Calu3 (cell line): ENCODE measurements around the gene TMC1. TPM values are rescaled to one million over a fixed set of nuclear protein-coding genes. Genes with fewer than 3 reads are reported as not detected.

Experiments used
- BruUV-seq: library from RNA; stranded (reverse); fragments of 400-500 nt; replicated peaks from 2 replicates; lab custom pipeline; 2021; lab: Mats Ljungman, UMichigan
- CTCF ChIA-PET: fragments of 300-600 bp; sonication (Branson Sonifier 250); formaldehyde crosslinking; loops from one replicate; lab custom pipeline; 2022; ENCODE audit warnings: antibody characterized with exemption; lab: Charles Lee
- DNase-seq: peaks from one replicate; pipeline ENCODE4 v3.0.0; 2022
- H3K27ac Mint-ChIP-seq: one replicate; pipeline ENCODE4 v1.8.0; 2022; ENCODE audit warnings: mixed read lengths; ENCODE audit not compliant: unreplicated experiment
- H3K27me3 Mint-ChIP-seq: one replicate; pipeline ENCODE4 v1.8.0; 2022; ENCODE audit warnings: mixed read lengths; ENCODE audit not compliant: unreplicated experiment
- H3K36me3 Mint-ChIP-seq: one replicate; pipeline ENCODE4 v1.8.0; 2022; ENCODE audit warnings: mild to moderate bottlenecking, moderate library complexity, mixed read lengths; ENCODE audit not compliant: insufficient read depth, unreplicated experiment
- H3K4me1 Mint-ChIP-seq: one replicate; pipeline ENCODE4 v1.8.0; 2022; ENCODE audit warnings: mild to moderate bottlenecking, low read depth, mixed read lengths; ENCODE audit not compliant: unreplicated experiment
- H3K4me3 Mint-ChIP-seq: one replicate; pipeline ENCODE4 v1.8.0; 2022; ENCODE audit warnings: mild to moderate bottlenecking, low read depth, moderate library complexity, mixed read lengths; ENCODE audit not compliant: unreplicated experiment
- H3K9me3 Mint-ChIP-seq: one replicate; pipeline ENCODE4 v1.8.0; 2022; ENCODE audit warnings: low read depth, mixed read lengths; ENCODE audit not compliant: unreplicated experiment
- CTCF ChIP-seq: fragments of 200-600 bp; IDR thresholded peaks from one replicate; pipeline ENCODE4 v1.8.0; 2022; ENCODE audit warnings: antibody characterized with exemption; ENCODE audit not compliant: unreplicated experiment
- intact Hi-C: fragments of 100-400 bp; cut with micrococcal nuclease; formaldehyde crosslinking; loops from one replicate; pipeline ENCODE4 v1.10.0; 2022; ENCODE audit not compliant: unreplicated experiment
- total RNA-seq: library from RNA; stranded (reverse); gene quantifications from 2 replicates; pipeline ENCODE4 v1.2.3, GENCODE V29; 2022

TMC1 gene
- total RNA-seq, 1 experiment from 2014 or later: not detected

GRCh38 chr9:72579880-72580550, 58.6 kb downstream of the TMC1 start:
- H3K9me3 Mint-ChIP-seq: no peaks in the 10 kb centered on the region
- CTCF ChIA-PET: interaction anchor here (0.6 kb wide), 1 partner anchor 375 kb away, joined by 5 read pairs; no protein-coding TSS in a partner anchor
- H3K4me3 Mint-ChIP-seq: no peak overlapping the region
- peaks cover 18% of the 10 kb centered on the region for H3K36me3 Mint-ChIP-seq
- no TSS peak for BruUV-seq
- no peak for TF ChIP-seq CTCF
- H3K4me1 Mint-ChIP-seq: peaks cover 57% of the 10 kb centered on the region
- no peaks in the 10 kb centered on the region for H3K27me3 Mint-ChIP-seq
- DNase-seq: no peak
- H3K27ac Mint-ChIP-seq: peak overlapping the region; percentile 48
- intact Hi-C loops: loop anchor here (5.0 to 10.0 kb wide), 4 partner anchors 53 to 218 kb away; no protein-coding TSS in a partner anchor

GRCh38 chr9:72581694-72582093, 60.3 kb downstream of the TMC1 start:
- Mint-ChIP-seq H3K4me3 (no peak overlapping the region), H3K9me3 (no peaks in the 10 kb centered on the region), H3K27ac (no peak overlapping the region), H3K4me1 (peaks cover 51% of the 10 kb centered on the region), H3K27me3 (no peaks in the 10 kb centered on the region), H3K36me3 (peaks cover 18% of the 10 kb centered on the region)
- CTCF ChIA-PET: no interaction called here
- TF ChIP-seq CTCF: no peak
- BruUV-seq: no TSS peak
- no peak for DNase-seq
- intact Hi-C loops: loop anchor here (10.0 kb wide), 2 partner anchors 107 to 137 kb away; no protein-coding TSS in a partner anchor

- no peak for TF ChIP-seq CTCF
- Mint-ChIP-seq H3K27ac (peak overlapping the region; percentile 56), H3K36me3 (peaks cover 5% of the 10 kb centered on the region), H3K9me3 (no peaks in the 10 kb centered on the region), H3K4me1 (peaks cover 35% of the 10 kb centered on the region), H3K4me3 (no peak overlapping the region), H3K27me3 (no peaks in the 10 kb centered on the region)
- BruUV-seq: no TSS peak
- intact Hi-C loops: loop anchor here (10.0 kb wide), 2 partner anchors 109 to 139 kb away; no protein-coding TSS in a partner anchor
- CTCF ChIA-PET: no interaction called here
- no peak for DNase-seq
Observed at GRCh38 chr9:72583370-72583769, 62.0 kb downstream of the TMC1 start.

GRCh38 chr9:72586388-72587130, 65.2 kb downstream of the TMC1 start:
- H3K36me3 Mint-ChIP-seq: no peaks in the 10 kb centered on the region
- no peak for TF ChIP-seq CTCF
- no TSS peak for BruUV-seq
- no peaks in the 10 kb centered on the region for H3K9me3 Mint-ChIP-seq
- CTCF ChIA-PET: interaction anchor here (1.6 kb wide), 1 partner anchor 224 kb away, joined by 3 read pairs; no protein-coding TSS in a partner anchor
- H3K27me3 Mint-ChIP-seq: no peaks in the 10 kb centered on the region
- intact Hi-C loops: loop anchor here (10.0 kb wide), 2 partner anchors 112 to 142 kb away; no protein-coding TSS in a partner anchor
- peak; percentile 32 for DNase-seq
- H3K27ac Mint-ChIP-seq: no peak overlapping the region
- H3K4me3 Mint-ChIP-seq: no peak overlapping the region
- peaks cover 29% of the 10 kb centered on the region for H3K4me1 Mint-ChIP-seq
